Immature natural killer cell (primary cell): ENCODE data around the gene COL11A2. TPM values are rescaled to one million over a fixed set of nuclear protein-coding genes. Genes with fewer than 3 reads are reported as not detected.
"Not testable (repeated sequence)": the region's sequence is repeated elsewhere in the genome, so short reads cannot be mapped to it uniquely, and the experiment has no call there.

Experiments used
- DNase-seq, 3 donors: peaks; one replicate each; pipeline ENCODE4 v3.0.0; 2022; ENCODE audit warnings: mixed read lengths in 1 of 3
- H3K27ac Mint-ChIP-seq, 6 donors: one replicate each; pipeline ENCODE4 v1.8.0; 2020; ENCODE audit warnings: mixed read lengths in 6 of 6, mild to moderate bottlenecking in 5 of 6, inconsistent platforms in 4 of 6, moderate library complexity in 3 of 6
- H3K27me3 Mint-ChIP-seq, 3 donors: one replicate each; pipeline ENCODE4 v1.8.0; 2020 to 2021; ENCODE audit warnings: low read depth in 3 of 3, mild to moderate bottlenecking in 3 of 3, mixed read lengths in 3 of 3, moderate library complexity in 3 of 3, inconsistent platforms in 1 of 3
- H3K36me3 Mint-ChIP-seq, 3 donors: one replicate each; pipeline ENCODE4 v1.8.0; 2020; ENCODE audit warnings: mixed read lengths in 3 of 3, inconsistent platforms in 2 of 3, mild to moderate bottlenecking in 2 of 3
- H3K4me1 Mint-ChIP-seq, 2 donors: one replicate each; pipeline ENCODE4 v1.8.0; 2020; ENCODE audit warnings: inconsistent platforms in 2 of 2, mild to moderate bottlenecking in 2 of 2, mixed read lengths in 2 of 2, moderate library complexity in 1 of 2
- H3K4me3 Mint-ChIP-seq, 5 donors: one replicate each; pipeline ENCODE4 v1.8.0; 2020; ENCODE audit warnings: mild to moderate bottlenecking in 5 of 5, mixed read lengths in 5 of 5, inconsistent platforms in 3 of 5, moderate library complexity in 3 of 5
- H3K9me3 Mint-ChIP-seq, 6 donors: one replicate each; pipeline ENCODE4 v1.8.0; 2020; ENCODE audit warnings: mild to moderate bottlenecking in 6 of 6, mixed read lengths in 6 of 6, inconsistent platforms in 4 of 6, moderate library complexity in 3 of 6
- polyA plus RNA-seq, 3 donors: library from polyadenylated mRNA; unstranded; fragments of 300-500 nt; fragmentation: Illumina TruSeq; gene quantifications; one replicate each; pipeline ENCODE4 v1.2.3, GENCODE V29; 2021

COL11A2 gene
- polyA plus RNA-seq, 3 donors from 2014 or later: 0.33 to 0.67 TPM; not detected in 1

DNA sequence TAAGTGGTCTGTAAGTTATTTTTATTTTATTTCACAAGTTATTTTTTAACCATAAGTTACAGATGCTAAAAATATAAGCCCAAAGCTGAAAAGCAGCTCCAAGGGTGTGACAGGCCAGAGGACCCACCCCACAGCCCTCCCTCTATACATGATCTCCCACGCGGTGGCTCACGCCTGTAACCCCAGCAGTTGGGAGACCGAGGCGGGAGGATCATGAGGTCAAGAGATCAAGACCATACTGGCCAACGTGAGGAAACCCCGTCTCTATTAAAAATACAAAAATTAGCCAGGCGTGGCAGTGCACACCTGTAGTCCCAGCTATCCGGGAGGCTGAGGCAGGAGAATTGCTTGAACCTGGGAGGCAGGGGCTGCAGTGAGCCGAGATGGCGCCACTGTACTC, 32.2 kb downstream of the COL11A2 start:
- H3K27me3 Mint-ChIP-seq: peaks cover 0 to 4% (median 2%) of the 10 kb centered on the region in 3 donors
- DNase-seq: no peak
- no peak overlapping the region for H3K4me3 Mint-ChIP-seq
- H3K27ac Mint-ChIP-seq: no peak overlapping the region
- H3K4me1 Mint-ChIP-seq: peaks cover 7 to 12% of the 10 kb centered on the region in 2 donors
- H3K9me3 Mint-ChIP-seq: no peaks in the 10 kb centered on the region
- H3K36me3 Mint-ChIP-seq: no peaks in the 10 kb centered on the region

DNA sequence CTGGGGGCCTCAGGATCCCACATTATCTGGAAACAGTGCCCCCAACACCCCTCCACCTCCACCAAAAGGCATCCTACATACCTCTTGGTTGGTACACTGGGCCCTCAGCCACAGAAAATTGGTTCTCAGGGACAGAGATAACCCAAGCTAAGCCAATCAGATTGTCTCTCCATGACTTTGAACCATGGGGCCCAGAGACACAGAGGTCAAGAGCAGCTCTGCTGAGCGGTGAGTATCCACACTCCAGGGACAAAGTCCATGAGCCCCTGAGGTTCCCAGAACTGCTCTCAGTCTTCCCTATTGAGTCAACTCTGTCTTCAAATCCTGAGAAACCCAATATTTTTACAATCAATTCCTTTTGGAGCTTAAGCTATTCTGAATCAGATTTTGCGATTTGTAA, 35.3 kb downstream of the COL11A2 start:
- peaks cover 0 to 1% (median 0%) of the 10 kb centered on the region in 3 donors for H3K36me3 Mint-ChIP-seq
- H3K9me3 Mint-ChIP-seq: peaks cover under 1 to 9% (median 6%) of the 10 kb centered on the region in 6 donors
- DNase-seq: no peak
- no peak overlapping the region for H3K4me3 Mint-ChIP-seq
- H3K27me3 Mint-ChIP-seq: peaks cover 0 to 11% (median 4%) of the 10 kb centered on the region in 3 donors
- H3K27ac Mint-ChIP-seq: no peak overlapping the region
- H3K4me1 Mint-ChIP-seq: peaks cover 7 to 12% of the 10 kb centered on the region in 2 donors

DNA sequence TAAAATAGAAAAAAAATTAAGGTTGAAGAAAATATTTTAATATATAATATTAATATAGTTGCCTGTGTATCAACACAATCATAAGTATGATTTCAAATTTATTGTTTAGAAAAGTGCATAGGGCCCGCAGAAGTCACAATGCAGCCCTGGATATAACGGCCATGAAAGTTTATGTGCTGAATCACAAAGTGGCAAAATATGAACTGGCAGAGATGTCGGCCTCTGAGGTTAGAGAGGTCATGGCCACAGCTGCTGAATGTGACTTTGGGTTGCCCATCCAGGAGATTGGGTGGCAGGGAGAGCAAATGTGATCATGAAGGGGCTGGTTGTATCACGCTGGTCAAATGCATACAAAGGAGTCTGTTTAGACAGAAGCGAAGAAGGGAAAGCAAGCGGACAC, 35.7 kb downstream of the COL11A2 start:
- Mint-ChIP-seq H3K36me3 (peaks cover 0 to 5% (median 0%) of the 10 kb centered on the region in 3 donors), H3K9me3 (peaks cover 4 to 13% (median 10%) of the 10 kb centered on the region in 6 donors), H3K4me1 (peaks cover 4 to 8% of the 10 kb centered on the region in 2 donors), H3K4me3 (no peak overlapping the region), H3K27me3 (peaks cover 0 to 13% (median 4%) of the 10 kb centered on the region in 3 donors), H3K27ac (no peak overlapping the region)
- DNase-seq: no peak

DNA sequence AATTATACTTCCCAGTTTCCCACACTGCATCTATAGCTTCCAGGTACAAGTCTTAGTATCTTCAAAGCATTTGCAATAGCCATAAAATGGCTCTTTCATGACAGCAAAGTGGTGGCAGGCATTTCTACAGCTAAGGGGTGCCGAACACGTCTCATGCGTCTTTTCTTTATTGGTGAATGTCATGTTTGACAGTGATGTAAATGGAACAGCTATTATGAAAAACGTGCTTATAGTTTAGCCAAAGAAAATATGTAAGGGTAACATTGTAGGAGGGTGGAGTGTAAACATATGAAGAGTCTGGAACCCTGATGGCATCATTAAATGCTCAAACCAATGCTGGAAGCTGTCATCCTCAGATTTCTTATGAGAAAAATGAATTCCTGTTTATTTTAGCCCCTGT, 37.9 kb downstream of the COL11A2 start:
- peaks cover 0 to 5% (median 0%) of the 10 kb centered on the region in 3 donors for H3K36me3 Mint-ChIP-seq
- no peak overlapping the region for H3K27ac Mint-ChIP-seq
- peaks cover 0 to 17% (median 4%) of the 10 kb centered on the region in 3 donors for H3K27me3 Mint-ChIP-seq

DNA sequence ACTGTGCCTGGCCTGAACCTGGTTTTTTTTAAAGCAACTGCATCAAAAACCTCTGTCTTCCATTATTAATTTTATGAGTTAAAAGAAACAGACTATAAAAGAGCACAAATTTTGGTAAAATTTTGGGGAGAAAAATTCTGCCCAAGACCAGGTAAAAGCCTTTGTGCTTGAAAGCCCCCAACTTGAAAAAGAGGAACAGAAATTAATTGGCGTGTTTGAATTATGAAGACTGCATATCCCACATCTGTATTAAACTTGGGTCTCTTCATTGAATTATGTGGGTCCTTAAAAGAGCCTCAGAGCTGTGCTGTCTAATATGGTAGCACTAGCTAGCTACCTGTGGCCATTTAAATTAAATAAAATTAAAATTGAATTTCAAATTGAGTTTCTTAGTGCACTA, 41.2 kb downstream of the COL11A2 start:
- peaks cover 2 to 21% (median 9%) of the 10 kb centered on the region in 3 donors for H3K27me3 Mint-ChIP-seq

More for the DNA sequence above, 37.9 kb downstream of the COL11A2 start:
- Mint-ChIP-seq H3K4me3 (no peak overlapping the region), H3K9me3 (peaks cover 6 to 15% (median 12%) of the 10 kb centered on the region in 6 donors), H3K4me1 (no peaks in the 10 kb centered on the region)
- no peak for DNase-seq

DNA sequence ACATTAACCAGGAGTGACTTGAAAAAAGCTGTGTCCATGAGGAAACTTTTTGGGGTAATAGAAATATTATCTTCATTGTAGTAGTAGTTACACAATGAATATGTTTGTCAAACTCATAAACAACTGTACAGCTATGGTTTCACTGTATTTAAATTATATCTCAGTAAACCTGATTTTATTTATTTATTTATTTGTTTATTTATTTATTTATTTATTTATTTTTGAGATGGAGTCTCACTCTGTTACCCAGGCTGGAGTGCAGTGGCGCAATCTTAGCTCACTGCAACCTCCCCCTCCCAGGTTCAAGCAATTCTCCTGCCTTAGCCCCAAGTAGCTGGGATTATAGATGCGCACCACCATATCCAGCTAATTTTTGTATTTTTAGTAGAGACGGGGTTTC, 41.7 kb downstream of the COL11A2 start:
- H3K4me1 Mint-ChIP-seq, H3K27ac Mint-ChIP-seq, H3K4me3 Mint-ChIP-seq, H3K36me3 Mint-ChIP-seq, DNase-seq: not testable (repeated sequence)
- H3K27me3 Mint-ChIP-seq: peaks cover 2 to 21% (median 9%) of the 10 kb centered on the region in 3 donors
- H3K9me3 Mint-ChIP-seq: peaks cover 6 to 15% (median 12%) of the 10 kb centered on the region in 6 donors

More for the DNA sequence above, 41.2 kb downstream of the COL11A2 start:
- Mint-ChIP-seq H3K27ac (no peak overlapping the region), H3K4me3 (no peak overlapping the region), H3K9me3 (peaks cover 6 to 15% (median 12%) of the 10 kb centered on the region in 6 donors), H3K4me1 (no peaks in the 10 kb centered on the region), H3K36me3 (peaks cover 0 to 5% (median 0%) of the 10 kb centered on the region in 3 donors)
- DNase-seq: no peak

DNA sequence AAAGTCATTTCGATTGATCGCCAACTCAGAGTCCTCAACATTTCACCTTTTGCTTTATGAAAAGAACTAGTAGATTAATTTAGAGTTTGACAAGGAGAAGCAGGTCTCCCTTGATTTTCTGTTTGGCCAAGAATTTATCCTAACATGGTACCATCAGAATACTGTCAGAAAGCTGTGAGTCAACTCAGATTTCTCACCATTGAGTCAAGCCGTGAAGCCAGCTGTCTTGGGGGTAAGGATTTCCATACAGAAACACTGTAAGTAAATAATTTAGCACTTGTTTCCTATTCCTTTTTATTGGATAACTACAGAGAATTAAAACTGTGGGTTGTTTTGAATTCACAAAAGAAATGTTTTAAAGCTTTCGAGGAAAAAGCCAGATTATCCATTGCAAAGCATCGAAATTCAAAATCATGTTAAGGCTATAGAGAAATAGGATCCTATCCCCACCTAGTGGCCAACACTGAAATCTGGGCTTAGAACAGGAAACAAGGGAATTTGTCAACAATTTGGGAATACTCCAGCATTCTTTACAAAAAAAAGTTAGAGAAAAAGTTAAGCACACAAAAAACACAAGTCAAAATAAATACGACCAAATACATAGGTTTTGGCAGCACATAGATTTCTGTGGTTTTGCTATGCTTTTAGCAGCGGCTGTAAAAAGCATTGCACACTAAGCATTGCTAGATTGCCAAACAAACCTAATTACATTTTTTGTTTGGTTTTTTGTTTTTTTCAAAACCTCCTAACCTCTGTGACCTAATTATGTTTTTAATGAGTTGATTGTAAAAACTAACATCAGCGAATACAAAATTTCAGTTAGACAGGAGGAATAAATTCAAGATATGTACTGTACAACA, 44.2 kb downstream of the COL11A2 start:
- H3K36me3 Mint-ChIP-seq: peaks cover 0 to 5% (median 0%) of the 10 kb centered on the region in 3 donors
- no peak overlapping the region for H3K27ac Mint-ChIP-seq
- DNase-seq: peak in 2 of 3 donors; percentile 10 to 15
- H3K9me3 Mint-ChIP-seq: peaks cover 6 to 15% (median 12%) of the 10 kb centered on the region in 6 donors
- peaks cover 2 to 15% (median 5%) of the 10 kb centered on the region in 3 donors for H3K27me3 Mint-ChIP-seq
- peaks cover 6 to 12% of the 10 kb centered on the region in 2 donors for H3K4me1 Mint-ChIP-seq
- H3K4me3 Mint-ChIP-seq: no peak overlapping the region

DNA sequence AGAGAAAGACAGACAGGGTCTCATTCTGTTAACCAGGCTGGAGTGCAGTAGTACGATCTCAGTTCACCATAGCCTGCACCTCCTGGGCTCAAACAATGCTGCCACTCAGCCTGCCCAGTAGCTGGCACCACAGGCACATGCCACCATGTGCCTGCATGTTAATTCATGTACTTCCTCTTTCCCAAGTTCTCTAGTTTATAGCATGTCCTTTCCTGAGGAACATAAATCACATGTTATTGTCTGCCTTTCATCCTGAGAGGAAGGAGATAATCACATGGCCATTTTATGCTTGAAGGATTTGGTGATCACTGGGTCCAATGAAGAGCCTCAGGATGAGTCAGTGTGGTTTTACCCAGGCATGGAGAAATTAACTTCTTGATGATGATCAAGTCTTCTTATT, 47.9 kb downstream of the COL11A2 start:
- Mint-ChIP-seq H3K9me3 (peaks cover 0 to 2% (median 0%) of the 10 kb centered on the region in 6 donors), H3K27ac (no peak overlapping the region), H3K27me3 (peaks cover 2 to 17% (median 9%) of the 10 kb centered on the region in 3 donors), H3K4me3 (no peak overlapping the region), H3K4me1 (peaks cover 17 to 34% of the 10 kb centered on the region in 2 donors), H3K36me3 (no peaks in the 10 kb centered on the region)
- DNase-seq: no peak

DNA sequence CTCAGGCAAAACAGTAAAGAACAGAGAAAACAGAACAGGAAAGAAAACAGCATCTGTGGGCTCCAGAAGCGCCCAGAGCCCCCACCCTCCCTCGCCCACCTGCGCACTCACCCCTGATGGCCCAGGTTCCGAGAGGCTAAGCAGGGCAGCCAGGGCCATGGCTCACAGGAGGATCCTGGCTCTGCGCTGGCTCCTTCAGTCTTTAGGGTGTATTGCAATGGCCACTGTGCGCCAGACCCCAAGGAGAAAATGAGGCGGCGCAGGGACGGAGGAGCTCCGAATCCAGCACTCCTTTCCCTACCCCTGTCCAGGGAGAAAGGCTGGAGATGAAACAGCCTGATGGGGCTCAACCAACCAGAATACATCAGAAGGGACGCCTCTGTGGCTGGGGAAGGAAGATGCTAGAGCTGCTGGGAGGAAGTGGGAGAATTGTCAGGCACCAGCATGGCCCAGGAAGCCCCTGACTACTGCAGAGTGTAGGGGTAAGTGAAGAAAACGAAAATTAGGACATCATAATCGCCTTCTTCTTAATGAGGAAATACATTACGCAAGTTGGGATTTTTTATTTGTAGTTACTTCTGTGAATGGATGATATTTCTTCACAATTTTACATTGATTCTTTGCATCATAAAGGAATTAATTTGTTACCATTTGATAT, 49.0 kb downstream of the COL11A2 start:
- DNase-seq: peak in 1 of 3 donors; percentile 8
- Mint-ChIP-seq H3K36me3 (no peaks in the 10 kb centered on the region), H3K4me1 (peaks cover 17 to 34% of the 10 kb centered on the region in 2 donors), H3K27ac (peak overlapping the region in 2 of 6 donors; percentile 71 to 75), H3K9me3 (peaks cover 0 to 2% (median 0%) of the 10 kb centered on the region in 6 donors), H3K4me3 (peak overlapping the region in 2 of 5 donors; percentile 71 to 75), H3K27me3 (peaks cover 0 to 15% (median 6%) of the 10 kb centered on the region in 3 donors)

DNA sequence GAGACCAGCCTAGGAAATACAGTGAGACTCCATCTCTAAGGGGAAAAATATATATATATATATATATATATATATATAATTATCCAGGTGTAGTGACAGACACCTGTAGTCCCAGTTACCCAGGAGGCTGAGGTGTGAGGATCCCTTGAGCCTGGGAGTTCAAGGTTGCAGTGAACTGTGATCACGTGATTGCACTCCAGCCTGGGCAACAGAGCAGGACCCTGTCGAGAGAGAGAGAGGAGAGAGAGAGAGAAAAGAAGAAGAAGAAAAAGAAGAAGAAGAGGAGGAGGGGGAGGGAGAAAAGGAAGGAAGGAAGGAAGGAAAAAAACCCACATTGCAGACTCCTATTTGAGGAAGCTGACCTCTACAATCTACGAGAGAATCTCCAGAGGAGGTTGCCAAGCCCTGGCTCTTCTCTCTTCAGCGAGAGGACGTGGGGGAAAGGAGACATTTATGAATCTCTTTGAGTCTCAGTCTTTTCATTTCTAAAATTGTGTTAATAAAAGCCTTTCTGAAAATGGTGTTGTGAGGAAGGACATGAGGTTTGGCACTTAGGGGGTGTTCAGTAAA, 49.7 kb downstream of the COL11A2 start:
- peak overlapping the region in 2 of 5 donors; percentile 71 to 75 for H3K4me3 Mint-ChIP-seq
- peak overlapping the region in 2 of 6 donors; percentile 71 to 75 for H3K27ac Mint-ChIP-seq
- peaks cover 0 to 15% (median 6%) of the 10 kb centered on the region in 3 donors for H3K27me3 Mint-ChIP-seq
- no peaks in the 10 kb centered on the region for H3K36me3 Mint-ChIP-seq
- DNase-seq: no peak
- peaks cover 0 to 2% (median 0%) of the 10 kb centered on the region in 6 donors for H3K9me3 Mint-ChIP-seq
- peaks cover 17 to 34% of the 10 kb centered on the region in 2 donors for H3K4me1 Mint-ChIP-seq

DNA sequence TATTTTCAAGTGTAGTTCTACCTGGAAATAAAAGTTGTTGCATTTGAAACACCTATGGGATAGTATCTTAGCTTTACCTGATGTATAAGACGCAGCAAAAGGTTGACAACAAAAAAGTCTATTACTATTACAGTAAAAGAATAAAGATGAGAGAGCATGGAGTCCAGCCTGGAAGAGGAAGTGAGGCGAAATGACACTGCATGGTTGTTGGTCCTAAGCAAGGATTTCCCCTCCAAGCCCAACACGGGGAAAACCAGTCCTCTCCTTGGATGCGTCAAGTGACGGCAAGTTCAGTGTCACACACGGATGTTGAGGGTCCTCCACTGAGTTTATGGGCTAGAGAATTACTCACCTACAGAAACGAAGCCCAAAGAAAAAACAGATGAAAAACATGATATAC, 51.7 kb downstream of the COL11A2 start:
- Mint-ChIP-seq H3K4me3 (no peak overlapping the region), H3K27me3 (peaks cover 0 to 20% (median 4%) of the 10 kb centered on the region in 3 donors), H3K4me1 (peaks cover 17 to 34% of the 10 kb centered on the region in 2 donors), H3K36me3 (no peaks in the 10 kb centered on the region), H3K27ac (no peak overlapping the region), H3K9me3 (peaks cover 0 to 2% (median 0%) of the 10 kb centered on the region in 6 donors)
- DNase-seq: no peak

DNA sequence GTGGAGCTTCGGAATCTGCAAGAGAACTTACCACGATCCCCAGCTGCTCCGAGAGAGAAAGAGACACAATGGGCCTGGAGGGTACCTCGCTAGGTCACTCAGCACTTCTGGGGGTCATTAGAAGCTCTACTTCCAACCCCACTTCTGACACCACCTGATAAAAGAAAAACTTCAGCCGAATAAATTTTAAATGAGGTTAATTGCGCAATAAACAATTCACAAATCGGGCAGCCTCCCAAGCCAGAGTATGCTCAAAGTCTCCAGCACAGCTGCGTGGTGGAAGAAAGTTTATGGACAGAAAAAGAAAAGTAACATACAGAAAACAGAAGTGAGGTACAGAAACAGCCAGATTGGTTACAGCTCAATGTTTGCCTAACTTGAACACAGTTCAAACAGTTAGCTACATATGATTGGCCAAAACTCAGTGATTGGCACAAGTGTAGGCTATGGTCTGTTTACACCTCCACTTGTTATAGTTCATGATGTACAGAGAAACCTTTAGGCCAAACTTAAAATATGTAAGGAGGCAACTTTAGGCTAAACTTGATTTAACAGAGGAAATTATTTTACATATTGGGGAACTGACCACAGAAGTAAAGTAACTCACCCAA, 52.6 kb downstream of the COL11A2 start:
- no peak for DNase-seq
- no peak overlapping the region for H3K4me3 Mint-ChIP-seq
- H3K27ac Mint-ChIP-seq: no peak overlapping the region
- H3K27me3 Mint-ChIP-seq: peaks cover 0 to 21% (median 4%) of the 10 kb centered on the region in 3 donors
- H3K4me1 Mint-ChIP-seq: peaks cover 17 to 34% of the 10 kb centered on the region in 2 donors
- no peaks in the 10 kb centered on the region for H3K36me3 Mint-ChIP-seq
- peaks cover 0 to 2% (median 0%) of the 10 kb centered on the region in 6 donors for H3K9me3 Mint-ChIP-seq

DNA sequence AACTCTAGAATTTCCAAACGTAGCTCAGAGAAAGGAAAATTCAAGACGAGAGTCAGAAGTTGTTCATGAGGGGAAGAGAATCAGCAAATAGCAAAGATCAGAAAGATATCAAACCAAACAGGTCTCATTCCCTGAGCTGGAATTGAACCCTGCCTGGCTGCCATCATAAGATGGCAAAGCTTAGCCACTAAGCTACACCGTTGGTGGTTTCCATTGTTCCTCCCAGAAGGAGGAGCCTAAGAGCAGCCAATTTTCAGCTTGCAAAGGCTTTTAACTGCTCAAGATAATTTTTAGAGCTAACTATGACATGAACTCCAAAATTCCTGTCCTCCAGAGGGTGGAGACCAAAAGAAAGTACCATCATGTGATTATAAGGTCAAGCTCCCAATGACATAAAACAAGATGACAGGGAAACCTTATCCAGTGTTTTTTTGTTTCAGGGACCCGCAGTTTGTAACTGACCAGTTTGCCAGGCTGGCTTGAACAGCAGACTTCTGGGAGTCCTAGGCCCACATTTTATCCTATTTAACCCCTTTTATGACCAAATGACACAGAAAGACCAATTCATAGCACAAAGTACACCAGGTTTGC, 55.9 kb downstream of the COL11A2 start:
- H3K4me3 Mint-ChIP-seq: no peak overlapping the region
- no peaks in the 10 kb centered on the region for H3K9me3 Mint-ChIP-seq
- no peak overlapping the region for H3K27ac Mint-ChIP-seq
- no peak for DNase-seq
- H3K27me3 Mint-ChIP-seq: peaks cover 0 to 18% (median 0%) of the 10 kb centered on the region in 3 donors
- H3K36me3 Mint-ChIP-seq: no peaks in the 10 kb centered on the region
- H3K4me1 Mint-ChIP-seq: peaks cover 0 to 6% of the 10 kb centered on the region in 2 donors
